Fibroblast of lung (primary cell): ENCODE results near the gene RXFP2. TPM values are rescaled to one million over a fixed set of nuclear protein-coding genes. Genes with fewer than 3 reads are reported as not detected.

Source experiments
- DNase-seq, 2 donors: peaks; one replicate each; pipeline versions ENCODE4 v3.0.0 to v3.0.0-alpha.2; 2010; ENCODE audit warnings: low read depth in 2 of 2
- H2AFZ ChIP-seq: 2 replicates; pipeline ENCODE4 v1.5.1; 2012; ENCODE audit warnings: low read length, control low read depth, inconsistent platforms
- H3K27ac ChIP-seq: 2 replicates; pipeline ENCODE4 v1.5.1; 2011; ENCODE audit warnings: low read length, control low read depth; ENCODE audit not compliant: insufficient read depth
- H3K27me3 ChIP-seq: 2 replicates; pipeline ENCODE4 v1.5.1; 2011; ENCODE audit warnings: mild to moderate bottlenecking, low read length; ENCODE audit not compliant: control insufficient read depth, insufficient read depth
- H3K36me3 ChIP-seq: 2 replicates; pipeline ENCODE4 v1.5.1; 2011; ENCODE audit warnings: low read length; ENCODE audit not compliant: control insufficient read depth, insufficient read depth
- H3K4me1 ChIP-seq: 2 replicates; pipeline ENCODE4 v1.5.1; 2011; ENCODE audit warnings: low read length; ENCODE audit not compliant: control insufficient read depth, insufficient read depth; ENCODE audit errors: extremely low read depth
- H3K4me2 ChIP-seq: 2 replicates; pipeline ENCODE4 v1.5.1; 2011; ENCODE audit warnings: low read length, control low read depth; ENCODE audit not compliant: insufficient read depth; ENCODE audit errors: extremely low read depth
- H3K4me3 ChIP-seq, 4 experiments: fragments of 200-600 bp in 1 of 4; sonication (generic) in 1 of 4; replicated peaks in 1 of 4; 2 replicates each; pipeline ENCODE4 v1.5.1; 2011 to 2016; ENCODE audit warnings: low read length in 4 of 4, low read depth in 3 of 4, mild to moderate bottlenecking in 3 of 4, control low read depth in 2 of 4, inconsistent platforms in 1 of 4, mixed read lengths in 1 of 4; ENCODE audit not compliant: insufficient read depth in 1 of 4; ENCODE audit errors: control extremely low read depth in 1 of 4
- H3K79me2 ChIP-seq: 2 replicates; pipeline ENCODE4 v1.5.1; 2012; ENCODE audit warnings: mild to moderate bottlenecking, low read length, inconsistent platforms; ENCODE audit not compliant: control insufficient read depth, insufficient read depth
- H3K9ac ChIP-seq: 2 replicates; pipeline ENCODE4 v1.5.1; 2011; ENCODE audit warnings: mild to moderate bottlenecking, low read length, control low read depth; ENCODE audit not compliant: insufficient read depth
- H3K9me3 ChIP-seq: 2 replicates; pipeline ENCODE4 v1.5.1; 2012; ENCODE audit warnings: low read depth, low read length; ENCODE audit not compliant: control insufficient read depth, insufficient read depth
- H4K20me1 ChIP-seq: 2 replicates; pipeline ENCODE4 v1.5.1; 2011; ENCODE audit warnings: low read length; ENCODE audit not compliant: control insufficient read depth, insufficient read depth; ENCODE audit errors: extremely low read depth
- EZH2 ChIP-seq: IDR thresholded peaks from 2 replicates; pipeline ENCODE4 v1.5.1; 2012; ENCODE audit warnings: low read length, control low read depth, mild to moderate bottlenecking; ENCODE audit errors: missing control alignments
- polyA plus RNA-seq, 2 donors: library from polyadenylated mRNA; depleted of rRNA in 1 of 2; stranded (reverse) in 1 of 2; unstranded in 1 of 2; fragments of >200 nt; gene quantifications; 2 replicates each; pipeline ENCODE4 v1.2.1, GENCODE V29; 2011 to 2012; ENCODE audit warnings: missing spikeins in 1 of 2
- total RNA-seq: library from RNA; depleted of rRNA; stranded (reverse); fragments of >200 nt; gene quantifications from 2 replicates; pipeline ENCODE4 v1.2.1, GENCODE V29; 2014
- TF ChIP-seq, protein P1 (sequence below), 2 donors: IDR thresholded peaks in 1 of 2; conservative IDR thresholded peaks in 1 of 2; 1 replicate in 1 of 2; 2 replicates in 1 of 2; pipeline ENCODE4 v1.5.1; 2011 to 2012; ENCODE audit warnings: low read length in 2 of 2, control low read depth in 1 of 2, inconsistent platforms in 1 of 2, low read depth in 1 of 2, mild to moderate bottlenecking in 1 of 2

Gene RXFP2
- total and polyA plus RNA-seq, 2 donors (not counting 1 experiment from before 2014, with no cell fraction given): not detected

DNA sequence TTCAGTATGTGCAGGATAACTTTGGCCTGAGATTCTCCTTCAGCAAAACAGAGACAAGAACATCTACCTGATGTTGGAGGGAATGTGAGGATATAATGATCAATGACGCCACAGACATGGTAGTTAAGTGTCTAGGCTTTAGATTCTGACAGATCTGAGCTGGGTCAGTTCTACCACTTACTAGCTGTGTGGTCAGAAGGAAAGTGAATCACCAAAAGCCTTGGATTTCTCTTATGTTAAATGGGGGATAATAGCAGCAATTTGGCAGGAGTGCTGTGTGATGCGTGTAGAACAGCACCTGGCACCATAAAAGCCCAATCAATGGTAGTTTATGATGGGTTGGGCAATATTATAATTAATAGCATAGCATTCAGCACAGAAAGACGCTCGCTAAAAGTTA is 41.7 kb downstream of the RXFP2 start:
- H3K4me2 ChIP-seq: no peak overlapping the region
- peak in 1 of 2 donors; percentile 18 for DNase-seq
- no peak overlapping the region for H3K4me3 ChIP-seq
- H3K27ac ChIP-seq: no peak overlapping the region
- H3K9ac ChIP-seq: no peak overlapping the region
- H4K20me1 ChIP-seq: no peaks in the 10 kb centered on the region
- no peak overlapping the region for H2AFZ ChIP-seq
- TF ChIP-seq, protein P1, sequence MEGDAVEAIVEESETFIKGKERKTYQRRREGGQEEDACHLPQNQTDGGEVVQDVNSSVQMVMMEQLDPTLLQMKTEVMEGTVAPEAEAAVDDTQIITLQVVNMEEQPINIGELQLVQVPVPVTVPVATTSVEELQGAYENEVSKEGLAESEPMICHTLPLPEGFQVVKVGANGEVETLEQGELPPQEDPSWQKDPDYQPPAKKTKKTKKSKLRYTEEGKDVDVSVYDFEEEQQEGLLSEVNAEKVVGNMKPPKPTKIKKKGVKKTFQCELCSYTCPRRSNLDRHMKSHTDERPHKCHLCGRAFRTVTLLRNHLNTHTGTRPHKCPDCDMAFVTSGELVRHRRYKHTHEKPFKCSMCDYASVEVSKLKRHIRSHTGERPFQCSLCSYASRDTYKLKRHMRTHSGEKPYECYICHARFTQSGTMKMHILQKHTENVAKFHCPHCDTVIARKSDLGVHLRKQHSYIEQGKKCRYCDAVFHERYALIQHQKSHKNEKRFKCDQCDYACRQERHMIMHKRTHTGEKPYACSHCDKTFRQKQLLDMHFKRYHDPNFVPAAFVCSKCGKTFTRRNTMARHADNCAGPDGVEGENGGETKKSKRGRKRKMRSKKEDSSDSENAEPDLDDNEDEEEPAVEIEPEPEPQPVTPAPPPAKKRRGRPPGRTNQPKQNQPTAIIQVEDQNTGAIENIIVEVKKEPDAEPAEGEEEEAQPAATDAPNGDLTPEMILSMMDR (conservative IDR thresholded peaks at IDR 0.05 in 1 of 2, IDR thresholded peaks at IDR 0.05 in 1 of 2; ENCODE audit: low read depth in 1 of 2, low read length in 2 of 2): no peak
- no peak for TF ChIP-seq EZH2
- H3K4me1 ChIP-seq: no peaks in the 10 kb centered on the region
- H3K27me3 ChIP-seq: no peaks in the 10 kb centered on the region
- H3K36me3 ChIP-seq: no peaks in the 10 kb centered on the region
- no peaks in the 10 kb centered on the region for H3K79me2 ChIP-seq
- H3K9me3 ChIP-seq: no peaks in the 10 kb centered on the region

GRCh38 chr13:31786011-31786410 is 46.7 kb downstream of the RXFP2 start:
- H3K4me2 ChIP-seq: no peak overlapping the region
- H4K20me1 ChIP-seq: no peaks in the 10 kb centered on the region
- H3K9me3 ChIP-seq: no peaks in the 10 kb centered on the region
- no peaks in the 10 kb centered on the region for H3K27me3 ChIP-seq
- no peak overlapping the region for H3K9ac ChIP-seq
- H2AFZ ChIP-seq: no peak overlapping the region
- H3K4me3 ChIP-seq: no peak overlapping the region
- no peaks in the 10 kb centered on the region for H3K4me1 ChIP-seq
- TF ChIP-seq, protein P1 (conservative IDR thresholded peaks at IDR 0.05 in 1 of 2, IDR thresholded peaks at IDR 0.05 in 1 of 2; ENCODE audit: low read depth in 1 of 2, low read length in 2 of 2): no peak
- TF ChIP-seq EZH2: no peak
- no peaks in the 10 kb centered on the region for H3K79me2 ChIP-seq
- DNase-seq: peak in 1 of 2 donors; percentile 50
- H3K36me3 ChIP-seq: no peaks in the 10 kb centered on the region
- no peak overlapping the region for H3K27ac ChIP-seq

- no peaks in the 10 kb centered on the region for H3K27me3 ChIP-seq
- no peaks in the 10 kb centered on the region for H3K9me3 ChIP-seq
- peak in 1 of 2 donors; percentile 41 for DNase-seq
- no peaks in the 10 kb centered on the region for H4K20me1 ChIP-seq
- TF ChIP-seq EZH2: no peak
- TF ChIP-seq, protein P1 (conservative IDR thresholded peaks at IDR 0.05 in 1 of 2, IDR thresholded peaks at IDR 0.05 in 1 of 2; ENCODE audit: low read depth in 1 of 2, low read length in 2 of 2): no peak
- no peaks in the 10 kb centered on the region for H3K79me2 ChIP-seq
- H3K4me3 ChIP-seq: no peak overlapping the region
- no peaks in the 10 kb centered on the region for H3K4me1 ChIP-seq
- H3K27ac ChIP-seq: no peak overlapping the region
- no peak overlapping the region for H3K9ac ChIP-seq
- no peak overlapping the region for H3K4me2 ChIP-seq
- H2AFZ ChIP-seq: no peak overlapping the region
- no peaks in the 10 kb centered on the region for H3K36me3 ChIP-seq
Measured at GRCh38 chr13:31790992-31791391, 51.7 kb downstream of the RXFP2 start.
